Vagina (tissue), 2 donors: ENCODE data around the gene GRIK4.

Experiments
- POLR2A ChIP-seq, 2 donors: fragments of 450-650 bp; IDR thresholded peaks; one replicate each; pipeline ENCODE4 v1.6.1; 2017; ENCODE audit warnings: antibody characterized with exemption in 2 of 2, mild to moderate bottlenecking in 2 of 2, moderate library complexity in 2 of 2
- TF ChIP-seq, protein P1 (sequence below), 3 experiments: fragments of 450-650 bp in 2 of 3; fragments of 200-600 bp in 1 of 3; sonication (generic) in 1 of 3; IDR thresholded peaks; one replicate each; pipeline ENCODE4 v1.5.1; 2017 to 2019; ENCODE audit warnings: antibody characterized with exemption in 3 of 3, mild to moderate bottlenecking in 2 of 3, moderate library complexity in 2 of 3

DNA sequence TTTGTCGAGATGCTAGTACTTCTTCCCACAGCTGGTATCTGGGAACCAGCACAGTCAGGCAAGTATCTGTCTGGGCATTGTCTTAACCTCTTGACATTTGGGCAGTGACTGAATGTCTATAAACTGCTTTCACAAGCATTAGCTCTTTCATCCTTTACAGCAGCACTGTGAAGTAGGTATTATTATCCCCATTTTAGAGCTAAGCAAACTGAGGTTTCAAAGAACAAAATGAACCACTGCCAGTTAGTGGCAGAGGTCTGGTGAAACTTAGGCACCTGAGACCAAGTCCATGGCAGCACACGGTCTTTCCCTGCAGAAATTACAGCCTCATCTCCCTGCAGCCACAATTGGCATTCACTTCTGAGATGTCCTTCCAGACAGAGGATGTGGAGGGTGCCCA lies 401.4 kb downstream of the GRIK4 start:
- TF ChIP-seq, protein P1, sequence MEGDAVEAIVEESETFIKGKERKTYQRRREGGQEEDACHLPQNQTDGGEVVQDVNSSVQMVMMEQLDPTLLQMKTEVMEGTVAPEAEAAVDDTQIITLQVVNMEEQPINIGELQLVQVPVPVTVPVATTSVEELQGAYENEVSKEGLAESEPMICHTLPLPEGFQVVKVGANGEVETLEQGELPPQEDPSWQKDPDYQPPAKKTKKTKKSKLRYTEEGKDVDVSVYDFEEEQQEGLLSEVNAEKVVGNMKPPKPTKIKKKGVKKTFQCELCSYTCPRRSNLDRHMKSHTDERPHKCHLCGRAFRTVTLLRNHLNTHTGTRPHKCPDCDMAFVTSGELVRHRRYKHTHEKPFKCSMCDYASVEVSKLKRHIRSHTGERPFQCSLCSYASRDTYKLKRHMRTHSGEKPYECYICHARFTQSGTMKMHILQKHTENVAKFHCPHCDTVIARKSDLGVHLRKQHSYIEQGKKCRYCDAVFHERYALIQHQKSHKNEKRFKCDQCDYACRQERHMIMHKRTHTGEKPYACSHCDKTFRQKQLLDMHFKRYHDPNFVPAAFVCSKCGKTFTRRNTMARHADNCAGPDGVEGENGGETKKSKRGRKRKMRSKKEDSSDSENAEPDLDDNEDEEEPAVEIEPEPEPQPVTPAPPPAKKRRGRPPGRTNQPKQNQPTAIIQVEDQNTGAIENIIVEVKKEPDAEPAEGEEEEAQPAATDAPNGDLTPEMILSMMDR (IDR thresholded peaks at IDR 0.05): no peak
- no peak for TF ChIP-seq POLR2A (IDR thresholded peaks at IDR 0.05)
